CD4-positive, CD25-positive, alpha-beta regulatory T cell (primary cell): ENCODE measurements around the gene LYZL4. TPM values are rescaled to one million over a fixed set of nuclear protein-coding genes. Genes with fewer than 3 reads are reported as not detected.

Source experiments
- ATAC-seq, 2 donors: fragments of 150-1000 bp; cut with Tn5 transposase; one replicate each; pipeline ENCODE4 v1.10.0; 2021; ENCODE audit warnings: low read depth in 2 of 2, moderate number of reproducible peaks in 2 of 2, moderate library complexity in 1 of 2
- DNase-seq, 3 donors: peaks; one replicate each; pipeline versions ENCODE4 v3.0.0 to v3.0.0-alpha.2; 2012 to 2022; ENCODE audit warnings: mixed read lengths in 1 of 3
- H3K27ac ChIP-seq: one replicate; pipeline ENCODE4 v1.7.0; 2013; ENCODE audit warnings: mild to moderate bottlenecking, low read length; ENCODE audit not compliant: insufficient read depth, poor library complexity, severe bottlenecking
- H3K27me3 ChIP-seq: one replicate; pipeline ENCODE4 v1.7.0; 2013; ENCODE audit warnings: low read length; ENCODE audit not compliant: control insufficient read depth, insufficient read depth
- H3K36me3 ChIP-seq: one replicate; pipeline ENCODE4 v1.7.0; 2013; ENCODE audit warnings: mild to moderate bottlenecking, low read length, moderate library complexity; ENCODE audit not compliant: control insufficient read depth, insufficient read depth
- H3K4me1 ChIP-seq: 2 replicates; pipeline ENCODE4 v1.7.0; 2013; ENCODE audit warnings: mild to moderate bottlenecking, low read length; ENCODE audit not compliant: insufficient read depth, control insufficient read depth, poor library complexity, severe bottlenecking
- H3K4me3 ChIP-seq: one replicate; pipeline ENCODE4 v1.7.0; 2013; ENCODE audit warnings: low read depth, mild to moderate bottlenecking, low read length, moderate library complexity
- H3K9me3 ChIP-seq, 2 experiments: 1 replicate in 1 of 2; 2 replicates in 1 of 2; pipeline ENCODE4 v1.7.0; 2013; ENCODE audit warnings: low read length in 2 of 2, mild to moderate bottlenecking in 1 of 2, moderate library complexity in 1 of 2; ENCODE audit not compliant: control insufficient read depth in 2 of 2
- H3K27ac Mint-ChIP-seq, 3 donors: one replicate each; pipeline ENCODE4 v1.8.0; 2020 to 2022; ENCODE audit warnings: mild to moderate bottlenecking in 3 of 3, mixed read lengths in 3 of 3, moderate library complexity in 2 of 3
- H3K27me3 Mint-ChIP-seq: one replicate; pipeline ENCODE4 v1.8.0; 2022; ENCODE audit warnings: mild to moderate bottlenecking, mixed read lengths
- H3K36me3 Mint-ChIP-seq: one replicate; pipeline ENCODE4 v1.8.0; 2020; ENCODE audit warnings: mixed read lengths
- H3K4me1 Mint-ChIP-seq, 4 donors: one replicate each; pipeline ENCODE4 v1.8.0; 2020 to 2022; ENCODE audit warnings: mixed read lengths in 4 of 4, mild to moderate bottlenecking in 1 of 4
- H3K4me3 Mint-ChIP-seq, 4 donors: one replicate each; pipeline ENCODE4 v1.8.0; 2020 to 2022; ENCODE audit warnings: mild to moderate bottlenecking in 4 of 4, mixed read lengths in 4 of 4, moderate library complexity in 3 of 4
- H3K9me3 Mint-ChIP-seq, 7 donors: one replicate each; pipeline ENCODE4 v1.8.0; 2020 to 2022; ENCODE audit warnings: mixed read lengths in 7 of 7, mild to moderate bottlenecking in 3 of 7, moderate library complexity in 2 of 7
- polyA plus RNA-seq, 4 donors: library from polyadenylated mRNA; unstranded; fragments of 300-500 nt; fragmentation: Illumina TruSeq; gene quantifications; one replicate each; pipeline ENCODE4 v1.2.3, GENCODE V29; 2021
- total RNA-seq: library from RNA; stranded (reverse); gene quantifications from one replicate; pipeline ENCODE4 v1.2.3, GENCODE V29; 2022

LYZL4 gene
- total RNA-seq (not detected), polyA plus RNA-seq (not detected)

- DNase-seq (no peak), ATAC-seq (no peak)
- peaks cover 11% of the 10 kb centered on the region for H3K27me3 Mint-ChIP-seq
- peaks cover 0 to 3% (median 0%) of the 10 kb centered on the region in 7 donors for H3K9me3 Mint-ChIP-seq
- no peaks in the 10 kb centered on the region for H3K36me3 Mint-ChIP-seq
- no peak within 1 kb of the TSS for H3K4me3 Mint-ChIP-seq
- Histone ChIP-seq H3K4me1 (no peaks in the 10 kb centered on the region), H3K27me3 (peaks cover 3% of the 10 kb centered on the region), H3K27ac (no peak within 1 kb of the TSS), H3K4me3 (no peak within 1 kb of the TSS), H3K36me3 (no peaks in the 10 kb centered on the region), H3K9me3 (no peaks in the 10 kb centered on the region)
- H3K27ac Mint-ChIP-seq = no peak within 1 kb of the TSS
- H3K4me1 Mint-ChIP-seq = peaks cover 0 to 2% (median 0%) of the 10 kb centered on the region in 4 donors
Observed at GRCh38 chr3:42410370-42411131, at the start of gene LYZL4. TSS of gene LYZL4 (minus strand) at chr3:42410610. CDS start at chr3:42407251, 3,359 bp downstream.

DNA sequence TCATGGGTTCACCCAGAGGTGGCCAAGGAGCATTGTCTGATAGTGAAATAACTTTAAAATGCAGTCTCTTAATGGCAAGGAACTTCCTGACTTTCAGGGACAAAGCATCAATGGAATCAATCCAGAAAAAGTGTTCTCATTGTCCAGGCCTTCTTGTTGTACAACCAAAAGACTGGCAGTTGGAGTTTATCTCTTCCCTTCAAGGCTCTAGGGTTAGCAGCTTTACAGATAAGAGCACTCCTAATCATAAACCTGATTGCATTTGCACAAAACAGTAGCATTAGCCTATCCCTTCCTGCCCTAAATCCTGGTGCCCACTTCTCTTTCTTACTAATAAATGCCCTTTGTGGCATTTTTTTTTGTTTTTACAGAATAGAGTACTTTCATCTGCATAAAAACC is 48.7 kb upstream of the LYZL4 start:
- Histone ChIP-seq H3K27me3 (peaks cover 15% of the 10 kb centered on the region), H3K4me3 (no peak overlapping the region), H3K36me3 (no peaks in the 10 kb centered on the region), H3K4me1 (no peaks in the 10 kb centered on the region), H3K9me3 (peaks cover 0 to 1% of the 10 kb centered on the region in 2 experiments), H3K27ac (no peak overlapping the region)
- DNase-seq (no peak), ATAC-seq (no peak)
- no peaks in the 10 kb centered on the region for H3K4me1 Mint-ChIP-seq
- no peak overlapping the region for H3K4me3 Mint-ChIP-seq
- peaks cover 22% of the 10 kb centered on the region for H3K27me3 Mint-ChIP-seq
- no peak overlapping the region for H3K27ac Mint-ChIP-seq
- peaks cover 0 to 8% (median under 1%) of the 10 kb centered on the region in 7 donors for H3K9me3 Mint-ChIP-seq
- no peaks in the 10 kb centered on the region for H3K36me3 Mint-ChIP-seq

GRCh38 chr3:42456211-42456610 is 45.8 kb upstream of the LYZL4 start:
- DNase-seq = no peak
- H3K36me3 ChIP-seq = no peaks in the 10 kb centered on the region
- Mint-ChIP-seq H3K4me3 (no peak overlapping the region), H3K9me3 (peaks cover 0 to 12% (median 1%) of the 10 kb centered on the region in 7 donors), H3K27ac (no peak overlapping the region), H3K36me3 (no peaks in the 10 kb centered on the region), H3K27me3 (peaks cover 14% of the 10 kb centered on the region), H3K4me1 (no peaks in the 10 kb centered on the region)
- H3K4me1 ChIP-seq = no peaks in the 10 kb centered on the region
- H3K4me3 ChIP-seq = no peak overlapping the region
- no peak overlapping the region for H3K27ac ChIP-seq
- peaks cover 10% of the 10 kb centered on the region for H3K27me3 ChIP-seq
- no peak for ATAC-seq
- peaks cover 0 to 4% of the 10 kb centered on the region in 2 experiments for H3K9me3 ChIP-seq

DNA sequence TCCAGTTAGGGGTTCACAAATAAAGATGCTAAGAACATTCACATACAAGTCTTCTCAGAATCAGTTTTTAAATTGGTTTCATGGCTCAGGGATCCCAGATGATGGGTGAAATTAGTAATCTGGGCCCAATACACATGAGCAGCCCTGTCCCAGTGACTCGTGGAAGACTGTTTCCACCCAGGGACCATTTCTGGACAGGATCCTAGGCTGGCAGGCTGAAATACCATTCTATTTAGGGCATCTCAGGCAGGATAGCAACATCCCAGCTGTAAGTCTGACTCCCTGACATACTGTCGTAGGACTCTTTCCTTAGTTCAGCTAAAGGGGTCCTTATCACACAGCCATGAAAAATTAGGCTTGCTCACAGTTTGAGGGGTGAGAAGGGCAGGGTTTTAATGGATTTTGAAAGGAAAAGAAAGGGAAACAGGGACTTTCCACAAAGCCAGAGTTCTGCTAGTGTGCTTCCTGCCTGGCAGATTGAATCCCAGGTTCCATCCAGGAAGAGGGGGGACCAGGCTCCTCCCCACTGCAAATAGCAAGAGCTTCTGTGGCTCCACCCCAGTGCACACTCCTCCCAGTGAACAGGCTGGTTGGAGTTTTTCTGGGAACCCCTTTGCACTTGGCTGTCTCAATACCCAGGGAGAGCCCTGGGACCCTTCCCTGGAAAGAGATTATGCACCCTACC is 41.3 kb upstream of the LYZL4 start:
- Mint-ChIP-seq H3K9me3 (peaks cover 0 to 12% (median 2%) of the 10 kb centered on the region in 7 donors), H3K27ac (no peak overlapping the region), H3K4me3 (no peak overlapping the region), H3K4me1 (no peaks in the 10 kb centered on the region), H3K27me3 (peaks cover 4% of the 10 kb centered on the region), H3K36me3 (no peaks in the 10 kb centered on the region)
- H3K36me3 ChIP-seq = no peaks in the 10 kb centered on the region
- peaks cover 0 to 3% of the 10 kb centered on the region in 2 experiments for H3K9me3 ChIP-seq
- DNase-seq (no peak), ATAC-seq (no peak)
- H3K27ac ChIP-seq = no peak overlapping the region
- H3K4me3 ChIP-seq = no peak overlapping the region
- no peaks in the 10 kb centered on the region for H3K27me3 ChIP-seq
- no peaks in the 10 kb centered on the region for H3K4me1 ChIP-seq

- Mint-ChIP-seq H3K36me3 (no peaks in the 10 kb centered on the region), H3K4me3 (no peak overlapping the region)
- H3K36me3 ChIP-seq = no peaks in the 10 kb centered on the region
Observed at GRCh38 chr3:42451116-42451515, 40.7 kb upstream of the LYZL4 start.

DNA sequence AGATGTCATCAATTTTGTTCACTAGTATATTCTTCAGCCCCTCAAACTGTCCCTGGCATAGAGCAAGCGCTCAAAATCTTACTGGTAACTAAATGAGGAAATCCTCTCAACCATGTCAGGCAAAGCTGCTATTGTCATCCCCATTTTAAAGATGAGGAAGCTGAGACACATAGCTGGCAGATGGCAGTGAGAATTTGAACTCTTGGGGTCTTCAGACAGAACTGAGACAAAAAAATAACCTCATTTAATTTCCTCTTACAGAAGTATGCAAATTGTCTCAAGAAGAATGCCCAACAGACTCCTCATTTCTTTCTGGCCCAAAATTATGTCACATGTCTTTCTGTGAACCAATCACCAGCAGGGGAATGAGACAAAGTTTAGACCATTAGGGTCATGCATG is 40.2 kb upstream of the LYZL4 start:
- H3K4me1 Mint-ChIP-seq = no peaks in the 10 kb centered on the region
- Histone ChIP-seq H3K4me3 (no peak overlapping the region), H3K36me3 (no peaks in the 10 kb centered on the region), H3K4me1 (no peaks in the 10 kb centered on the region), H3K27ac (no peak overlapping the region), H3K9me3 (peaks cover 0 to 3% of the 10 kb centered on the region in 2 experiments), H3K27me3 (no peaks in the 10 kb centered on the region)
- peaks cover 0 to 12% (median 2%) of the 10 kb centered on the region in 7 donors for H3K9me3 Mint-ChIP-seq
- no peak for ATAC-seq
- H3K4me3 Mint-ChIP-seq = no peak overlapping the region
- H3K27me3 Mint-ChIP-seq = peaks cover 4% of the 10 kb centered on the region
- no peaks in the 10 kb centered on the region for H3K36me3 Mint-ChIP-seq
- H3K27ac Mint-ChIP-seq = no peak overlapping the region
- DNase-seq = no peak

More at GRCh38 chr3:42451116-42451515, 40.7 kb upstream of the LYZL4 start:
- H3K27me3 Mint-ChIP-seq = peaks cover 4% of the 10 kb centered on the region
- ATAC-seq (no peak), DNase-seq (no peak)
- H3K4me1 ChIP-seq = no peaks in the 10 kb centered on the region
- no peaks in the 10 kb centered on the region for H3K27me3 ChIP-seq
- peaks cover 0 to 3% of the 10 kb centered on the region in 2 experiments for H3K9me3 ChIP-seq
- H3K4me3 ChIP-seq = no peak overlapping the region
- no peak overlapping the region for H3K27ac ChIP-seq
- peaks cover 0 to 12% (median 2%) of the 10 kb centered on the region in 7 donors for H3K9me3 Mint-ChIP-seq
- no peaks in the 10 kb centered on the region for H3K4me1 Mint-ChIP-seq
- no peak overlapping the region for H3K27ac Mint-ChIP-seq

DNA sequence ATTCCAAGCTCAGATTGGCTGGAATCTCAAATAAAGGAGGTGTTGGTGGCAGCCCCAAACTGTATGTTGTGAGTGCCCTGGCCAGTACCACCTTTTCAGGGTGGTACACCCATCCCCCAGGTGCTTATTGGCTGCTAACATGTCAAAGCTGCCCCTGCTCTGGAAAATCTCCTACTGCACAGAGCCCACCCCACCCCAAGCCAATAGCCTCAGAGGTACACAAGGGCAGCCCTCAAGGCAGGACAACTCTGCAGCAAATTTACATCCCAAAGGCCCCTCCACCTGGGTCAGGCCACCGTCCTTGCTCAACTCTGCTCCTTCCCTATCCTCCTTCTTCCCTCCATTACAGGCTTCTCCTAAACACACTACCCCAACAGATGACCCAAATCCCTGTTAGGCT is 37.1 kb upstream of the LYZL4 start:
- Histone ChIP-seq H3K27ac (no peak overlapping the region), H3K9me3 (no peaks in the 10 kb centered on the region), H3K4me3 (no peak overlapping the region), H3K36me3 (no peaks in the 10 kb centered on the region), H3K4me1 (no peaks in the 10 kb centered on the region), H3K27me3 (no peaks in the 10 kb centered on the region)
- H3K9me3 Mint-ChIP-seq = peaks cover 0 to 3% (median 0%) of the 10 kb centered on the region in 7 donors
- peaks cover 4% of the 10 kb centered on the region for H3K27me3 Mint-ChIP-seq
- peaks cover 0 to 8% (median 1%) of the 10 kb centered on the region in 4 donors for H3K4me1 Mint-ChIP-seq
- ATAC-seq = no peak
- peak overlapping the region in 1 of 3 donors; percentile 20 for H3K27ac Mint-ChIP-seq
- no peak for DNase-seq
- peak overlapping the region in 1 of 4 donors; percentile 10 for H3K4me3 Mint-ChIP-seq
- no peaks in the 10 kb centered on the region for H3K36me3 Mint-ChIP-seq
